Psoas muscle (tissue), 8 donors: Measurements from ENCODE around the gene COL20A1. TPM values are rescaled to one million over a fixed set of nuclear protein-coding genes. Genes with fewer than 3 reads are reported as not detected.

Experiments used
- ATAC-seq, 4 donors: fragments of 200-7000 bp; cut with Tn5 transposase; one replicate each; pipeline ENCODE4 v1.9.1; 2020; ENCODE audit warnings: moderate library complexity in 3 of 4, mild to moderate bottlenecking in 2 of 4
- DNase-seq, 2 donors: peaks; one replicate each; pipeline ENCODE4 v3.0.0-alpha.2; 2020
- H3K27ac ChIP-seq: fragments of 200-600 bp; one replicate; pipeline ENCODE4 v1.8.0; 2022
- H3K27me3 ChIP-seq, 3 donors: fragments of 200-600 bp in 1 of 3; one replicate each; pipeline versions ENCODE4 v1.6.1 to v1.8.0; 2013 to 2022; ENCODE audit warnings: low read length in 2 of 3, mild to moderate bottlenecking in 2 of 3, moderate library complexity in 1 of 3; ENCODE audit not compliant: insufficient read depth in 3 of 3
- H3K36me3 ChIP-seq, 2 donors: fragments of 200-600 bp in 1 of 2; one replicate each; pipeline versions ENCODE4 v1.6.1 to v1.8.0; 2013 to 2022; ENCODE audit warnings: low read depth in 1 of 2, mild to moderate bottlenecking in 1 of 2, moderate library complexity in 1 of 2; ENCODE audit not compliant: insufficient read depth in 1 of 2
- H3K4me1 ChIP-seq: fragments of 200-600 bp; one replicate; pipeline ENCODE4 v1.8.0; 2022
- H3K4me3 ChIP-seq: fragments of 200-600 bp; one replicate; pipeline ENCODE4 v1.8.0; 2022; ENCODE audit warnings: mild to moderate bottlenecking
- H3K9me3 ChIP-seq: fragments of 200-600 bp; one replicate; pipeline ENCODE4 v1.8.0; 2022
- WGBS, 3 donors: extraction: QIAGEN DNeasy Blood & Tissue Kit; methylation state at CpG; one replicate each; pipeline versions ENCODE4 v1.1.6 to v1.1.7; 2013; 5-methylcytosine and 5-hydroxymethylcytosine counted together
- intact Hi-C, 2 donors: fragments of 100-400 bp; cut with DNase I; formaldehyde crosslinking; loops; one replicate each; pipeline versions ENCODE4 v1.11.0 to v1.14.2; 2022
- polyA plus RNA-seq, 3 donors: library from polyadenylated mRNA; stranded (reverse); fragments of 200-250 nt; gene quantifications; one replicate each; pipeline ENCODE4 v1.2.3, GENCODE V29; 2013
- total RNA-seq, 4 donors: library from RNA; stranded (reverse); fragmentation: NEBNext Ultra II Directional in 2 of 4; extraction: Animal tissue kit (Norgen Biotek cat#: 25700) in 2 of 4; gene quantifications; one replicate each; pipeline versions ENCODE4 v1.2.1 to v1.2.4, GENCODE V29; 2021 to 2023
- TF ChIP-seq, protein P1 (sequence below): fragments of 200-600 bp; IDR thresholded peaks from one replicate; pipeline ENCODE4 v1.8.0; 2022; ENCODE audit warnings: antibody characterized with exemption
- donor health status: healthy with polysubstance abuse.
- donor health status: DM: no; HTN: no; CAD: no; lungs with moderate emphysema.
- donor health status: Bipolar disorder and iron deficiency.
- donor health status: healthy.
- donor health status: DM: yes; HTN: yes; CAD: no.
- donor health status: DM: no; HTN: no; CAD: no.
- donor health status: DM: no; HTN: no; CAD: no.
- donor health status: DM: yes; HTN: yes; CAD: no.

COL20A1 gene
- total and polyA plus RNA-seq, 7 donors, result 0.08 to 0.09 TPM; not detected in 5

- intact Hi-C loops, result no loop called here
- peaks cover 0 to 39% (median 3%) of the 10 kb centered on the region in 3 donors for H3K27me3 ChIP-seq
- no peak overlapping the region for H3K27ac ChIP-seq
- no peaks in the 10 kb centered on the region for H3K4me1 ChIP-seq
- H3K9me3 ChIP-seq, result no peaks in the 10 kb centered on the region
- TF ChIP-seq, protein P1, sequence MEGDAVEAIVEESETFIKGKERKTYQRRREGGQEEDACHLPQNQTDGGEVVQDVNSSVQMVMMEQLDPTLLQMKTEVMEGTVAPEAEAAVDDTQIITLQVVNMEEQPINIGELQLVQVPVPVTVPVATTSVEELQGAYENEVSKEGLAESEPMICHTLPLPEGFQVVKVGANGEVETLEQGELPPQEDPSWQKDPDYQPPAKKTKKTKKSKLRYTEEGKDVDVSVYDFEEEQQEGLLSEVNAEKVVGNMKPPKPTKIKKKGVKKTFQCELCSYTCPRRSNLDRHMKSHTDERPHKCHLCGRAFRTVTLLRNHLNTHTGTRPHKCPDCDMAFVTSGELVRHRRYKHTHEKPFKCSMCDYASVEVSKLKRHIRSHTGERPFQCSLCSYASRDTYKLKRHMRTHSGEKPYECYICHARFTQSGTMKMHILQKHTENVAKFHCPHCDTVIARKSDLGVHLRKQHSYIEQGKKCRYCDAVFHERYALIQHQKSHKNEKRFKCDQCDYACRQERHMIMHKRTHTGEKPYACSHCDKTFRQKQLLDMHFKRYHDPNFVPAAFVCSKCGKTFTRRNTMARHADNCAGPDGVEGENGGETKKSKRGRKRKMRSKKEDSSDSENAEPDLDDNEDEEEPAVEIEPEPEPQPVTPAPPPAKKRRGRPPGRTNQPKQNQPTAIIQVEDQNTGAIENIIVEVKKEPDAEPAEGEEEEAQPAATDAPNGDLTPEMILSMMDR, result no peak
- peak; percentile 11 to 30 for DNase-seq
- H3K36me3 ChIP-seq, result no peaks in the 10 kb centered on the region
- no peak overlapping the region for H3K4me3 ChIP-seq
- ATAC-seq, result no peak
- WGBS, 3 donors, result 58 to 65% (median 58%) methylated on average over 24 to 31 of the region's 31 CpGs
These were observed 22.9 kb downstream of the COL20A1 start for GRCh38 chr20:63315731-63316491.

DNA sequence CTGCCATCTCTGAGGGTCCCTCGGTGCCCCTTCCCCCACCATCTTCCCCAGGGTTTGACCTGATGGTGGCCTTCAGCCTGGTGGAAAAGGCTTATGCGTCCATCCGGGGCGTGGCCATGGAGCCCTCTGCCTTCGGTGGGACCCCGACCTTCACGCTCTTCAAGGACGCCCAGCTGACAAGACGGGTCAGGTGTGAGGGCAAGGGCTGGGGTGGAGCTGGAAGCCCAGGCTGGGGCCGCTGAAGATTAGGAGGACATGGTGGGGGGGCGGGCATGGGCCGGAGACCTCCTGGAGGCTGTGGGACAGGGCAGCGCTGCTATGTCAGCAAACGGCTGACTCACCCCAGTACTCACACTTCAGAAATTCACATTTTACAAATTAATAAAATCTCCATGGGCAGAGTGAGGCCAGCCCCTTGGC is 23.5 kb downstream of the COL20A1 start:
- DNase-seq (peak; percentile 8 to 17), ATAC-seq (no peak)
- H3K36me3 ChIP-seq, result no peaks in the 10 kb centered on the region
- H3K27ac ChIP-seq, result no peak overlapping the region
- H3K27me3 ChIP-seq, result peaks cover 0 to 45% (median 3%) of the 10 kb centered on the region in 3 donors
- WGBS, 3 donors, result 64 to 69% (median 67%) methylated on average over 13 to 14 of the region's 14 CpGs
- TF ChIP-seq, protein P1, result no peak
- no peaks in the 10 kb centered on the region for H3K4me1 ChIP-seq
- no peaks in the 10 kb centered on the region for H3K9me3 ChIP-seq
- intact Hi-C loops, result no loop called here
- H3K4me3 ChIP-seq, result no peak overlapping the region

DNA sequence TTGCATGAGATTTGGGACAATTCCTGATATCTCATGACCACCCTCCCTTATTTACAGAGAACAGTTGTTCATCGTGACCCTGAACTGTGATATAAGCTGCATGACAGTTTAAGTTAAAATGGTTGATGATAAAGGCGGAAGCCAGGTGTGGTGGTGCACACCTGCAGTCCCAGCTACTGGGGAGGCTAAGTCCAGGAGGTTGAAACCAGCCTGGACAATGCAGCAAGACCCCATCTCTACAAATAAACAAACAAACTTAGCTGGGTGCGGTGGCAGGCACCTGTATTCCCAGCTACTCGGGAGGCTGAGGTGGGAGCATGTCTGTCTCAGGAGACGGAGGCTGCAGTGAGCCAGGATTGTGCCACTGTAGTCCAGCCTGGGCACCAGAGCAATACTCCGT is 24.1 kb downstream of the COL20A1 start:
- H3K4me3 ChIP-seq, result no peak overlapping the region
- peaks cover 0 to 45% (median 3%) of the 10 kb centered on the region in 3 donors for H3K27me3 ChIP-seq
- no peak overlapping the region for H3K27ac ChIP-seq
- no peaks in the 10 kb centered on the region for H3K36me3 ChIP-seq
- intact Hi-C loops, result no loop called here
- ATAC-seq (no peak), DNase-seq (no peak)
- TF ChIP-seq, protein P1, result no peak
- no peaks in the 10 kb centered on the region for H3K9me3 ChIP-seq
- WGBS, 3 donors, result 83 to 93% (median 91%) methylated on average over 6 of the region's 6 CpGs
- H3K4me1 ChIP-seq, result no peaks in the 10 kb centered on the region

DNA sequence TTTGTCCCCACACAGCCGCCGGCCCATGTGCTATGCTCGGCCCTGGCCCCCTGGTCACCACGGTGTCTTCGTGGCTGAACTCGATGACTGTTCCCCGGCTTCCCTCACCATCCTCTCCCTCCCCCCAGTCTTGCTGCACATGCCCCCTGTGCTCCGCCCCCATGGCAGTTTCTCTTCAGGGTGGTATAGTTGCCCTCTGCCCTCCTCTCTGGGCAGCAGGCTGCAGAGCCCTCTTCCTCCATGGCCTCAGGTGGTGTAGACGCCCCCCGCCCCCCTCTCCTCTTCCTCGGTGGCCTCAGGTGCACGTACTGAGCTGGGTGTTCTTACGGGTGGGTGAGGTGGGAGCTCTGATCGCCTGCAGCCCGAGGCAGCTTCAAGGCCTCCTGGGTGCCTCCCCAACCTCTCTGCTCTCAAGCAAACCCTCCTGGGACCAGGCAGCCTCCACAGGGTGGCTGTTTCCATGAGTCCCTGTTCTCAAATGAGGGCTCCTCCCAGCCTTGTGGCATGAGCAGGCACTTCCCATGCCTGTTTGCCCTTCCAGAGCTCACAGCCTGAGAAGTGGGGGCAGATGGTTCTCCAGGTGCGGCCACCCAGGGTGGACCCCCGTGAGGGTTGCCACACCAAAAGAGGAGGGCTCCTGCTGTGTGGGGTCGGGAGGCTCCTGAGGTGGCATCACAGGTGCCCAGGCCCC is 24.8 kb downstream of the COL20A1 start:
- peak; percentile 7 to 29 for DNase-seq
- H3K9me3 ChIP-seq, result no peaks in the 10 kb centered on the region
- intact Hi-C loops, result no loop called here
- H3K27ac ChIP-seq, result no peak overlapping the region
- TF ChIP-seq, protein P1, result no peak
- no peak overlapping the region for H3K4me3 ChIP-seq
- ATAC-seq, result no peak
- 83 to 89% (median 84%) methylated on average over 17 to 18 of the region's 18 CpGs for WGBS, 3 donors
- no peaks in the 10 kb centered on the region for H3K4me1 ChIP-seq
- H3K36me3 ChIP-seq, result no peaks in the 10 kb centered on the region
- peaks cover 0 to 51% (median 3%) of the 10 kb centered on the region in 3 donors for H3K27me3 ChIP-seq
